GM21723 (cell line): ENCODE measurements around the gene KHK.
A peak's percentile ranks its signal among the peaks of the same experiment; 100 is the strongest.
"Not testable (repeated sequence)": the region's sequence is repeated elsewhere in the genome, so short reads cannot be mapped to it uniquely, and the experiment has no call there.

Experiments
- ATAC-seq: cut with Tn5 transposase; IDR thresholded peaks from one replicate; pipeline ENCODE4 v1.9.1; 2021; ENCODE audit warnings: mild to moderate bottlenecking, moderate library complexity; ENCODE audit not compliant: unreplicated experiment

The KHK gene

GRCh38 chr2:27059141-27059820 is 27.3 kb upstream of the KHK start:
- ATAC-seq = no peak

GRCh38 chr2:27060323-27060722 is 26.2 kb upstream of the KHK start:
- no peak for ATAC-seq

GRCh38 chr2:27065128-27065527 is 21.4 kb upstream of the KHK start:
- no peak for ATAC-seq

GRCh38 chr2:27067385-27067784 is 19.2 kb upstream of the KHK start:
- ATAC-seq = no peak

- ATAC-seq = no peak
Measured at GRCh38 chr2:27069436-27069835, 17.1 kb upstream of the KHK start.

GRCh38 chr2:27069961-27070618 is 16.5 kb upstream of the KHK start:
- ATAC-seq = no peak

GRCh38 chr2:27070653-27071276 is 15.8 kb upstream of the KHK start:
- no peak for ATAC-seq

GRCh38 chr2:27071277-27071989 is 15.1 kb upstream of the KHK start, which contains the start of gene OST4:
Gene OST4, minus strand, starts transcription at chr2:27071654.
- peak; percentile 89 for ATAC-seq

- ATAC-seq = no peak
Measured at GRCh38 chr2:27071990-27072830, 14.4 kb upstream of the KHK start.

- no peak for ATAC-seq
Measured at GRCh38 chr2:27072920-27073319, 13.7 kb upstream of the KHK start.

- ATAC-seq = no peak
Measured at GRCh38 chr2:27073782-27074181, 12.8 kb upstream of the KHK start.

- ATAC-seq = no peak
Measured at GRCh38 chr2:27074738-27075565, 11.6 kb upstream of the KHK start.

GRCh38 chr2:27075566-27075871 is 11.1 kb upstream of the KHK start:
- ATAC-seq = not testable (repeated sequence)

GRCh38 chr2:27076323-27076722 is 10.2 kb upstream of the KHK start:
- no peak for ATAC-seq

GRCh38 chr2:27077231-27077630 is 9.3 kb upstream of the KHK start:
- no peak for ATAC-seq

- no peak for ATAC-seq
Measured at GRCh38 chr2:27078267-27079194, 8.0 kb upstream of the KHK start, which contains the start of gene EMILIN1. Gene EMILIN1, plus strand, starts transcription at chr2:27078615. Its CDS starts 451 bp downstream, at chr2:27079066.

- ATAC-seq = no peak
Measured at GRCh38 chr2:27079233-27080139, 7.1 kb upstream of the KHK start.

GRCh38 chr2:27080140-27080469 is 6.5 kb upstream of the KHK start:
- ATAC-seq = no peak
